ENCODE data around the gene CUX1.

The CUX1 gene

DNA sequence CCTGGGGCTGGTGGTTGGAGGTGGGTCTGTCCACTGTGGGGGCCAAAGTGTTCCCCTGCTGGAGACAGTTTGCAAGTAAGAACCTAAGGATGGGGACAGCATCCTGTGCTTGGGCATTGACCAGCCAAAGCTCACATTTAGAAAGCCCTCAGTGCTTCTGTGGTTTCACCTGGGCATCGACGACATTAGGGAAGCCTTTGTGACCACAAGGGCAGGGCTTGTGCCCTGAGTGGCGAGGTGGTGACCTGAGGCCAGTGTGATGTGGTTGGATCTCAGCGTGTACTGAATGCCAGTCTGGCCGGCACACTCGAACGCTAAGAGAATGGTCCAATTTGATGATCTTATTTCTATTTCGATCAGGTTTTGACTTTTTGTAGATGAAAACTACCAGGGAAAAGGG, 437.1 kb downstream of the CUX1 start:
- H3K4me3 ChIP-seq (ENCODE audit: low read depth, low read length) = no peak overlapping the region
- no peak overlapping the region for H3K27ac ChIP-seq (ENCODE audit: low read depth, low read length)
- no peaks in the 10 kb centered on the region for H3K79me2 ChIP-seq (ENCODE audit: control insufficient read depth, insufficient read depth, low read length, unreplicated experiment)
- H2AFZ ChIP-seq (ENCODE audit: low read length, unreplicated experiment) = no peak overlapping the region
- H3K27me3 ChIP-seq (ENCODE audit: insufficient read depth, low read length) = no peaks in the 10 kb centered on the region
- no peaks in the 10 kb centered on the region for H3K4me1 ChIP-seq (ENCODE audit: control insufficient read depth, insufficient read depth, low read length, unreplicated experiment)
- H3K36me3 ChIP-seq (ENCODE audit: insufficient read depth, low read length) = no peaks in the 10 kb centered on the region

DNA sequence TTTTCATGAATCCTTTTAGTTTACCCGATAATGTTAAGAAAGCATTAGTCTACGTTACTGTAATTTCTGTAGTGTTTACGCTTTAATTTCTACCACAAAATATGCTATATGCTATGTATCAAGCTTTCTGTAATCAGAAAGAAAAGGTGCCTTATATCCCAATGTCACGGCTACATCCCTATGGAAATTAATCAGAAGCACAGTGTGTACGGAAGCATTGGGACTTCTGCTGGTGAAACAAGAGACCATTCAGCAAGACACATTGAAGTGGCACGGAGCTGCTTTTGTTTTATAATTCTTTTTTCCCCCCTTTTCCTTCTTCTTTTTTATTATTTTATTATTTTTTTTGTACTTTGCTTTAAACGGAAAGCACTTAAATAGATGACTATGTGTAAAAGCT, 438.1 kb downstream of the CUX1 start:
- no peaks in the 10 kb centered on the region for H3K27me3 ChIP-seq (ENCODE audit: insufficient read depth, low read length)
- H3K4me1 ChIP-seq (ENCODE audit: control insufficient read depth, insufficient read depth, low read length, unreplicated experiment) = no peaks in the 10 kb centered on the region
- no peak overlapping the region for H2AFZ ChIP-seq (ENCODE audit: low read length, unreplicated experiment)
- no peak overlapping the region for H3K27ac ChIP-seq (ENCODE audit: low read depth, low read length)
- no peaks in the 10 kb centered on the region for H3K36me3 ChIP-seq (ENCODE audit: insufficient read depth, low read length)
- no peak overlapping the region for H3K4me3 ChIP-seq (ENCODE audit: low read depth, low read length)
- H3K79me2 ChIP-seq (ENCODE audit: control insufficient read depth, insufficient read depth, low read length, unreplicated experiment) = no peaks in the 10 kb centered on the region

GRCh38 chr7:102255916-102256315, 438.5 kb downstream of the CUX1 start:
- H3K4me3 ChIP-seq (ENCODE audit: low read depth, low read length) = no peak overlapping the region
- H3K79me2 ChIP-seq (ENCODE audit: control insufficient read depth, insufficient read depth, low read length, unreplicated experiment) = no peaks in the 10 kb centered on the region
- H3K27me3 ChIP-seq (ENCODE audit: insufficient read depth, low read length) = no peaks in the 10 kb centered on the region
- H3K4me1 ChIP-seq (ENCODE audit: control insufficient read depth, insufficient read depth, low read length, unreplicated experiment) = no peaks in the 10 kb centered on the region
- H3K27ac ChIP-seq (ENCODE audit: low read depth, low read length) = no peak overlapping the region
- no peaks in the 10 kb centered on the region for H3K36me3 ChIP-seq (ENCODE audit: insufficient read depth, low read length)
- H2AFZ ChIP-seq (ENCODE audit: low read length, unreplicated experiment) = no peak overlapping the region

- Histone ChIP-seq H3K36me3 (ENCODE audit: insufficient read depth, low read length) (no peaks in the 10 kb centered on the region), H3K27me3 (ENCODE audit: insufficient read depth, low read length) (no peaks in the 10 kb centered on the region), H2AFZ (ENCODE audit: low read length, unreplicated experiment) (no peak overlapping the region), H3K79me2 (ENCODE audit: control insufficient read depth, insufficient read depth, low read length, unreplicated experiment) (no peaks in the 10 kb centered on the region), H3K4me1 (ENCODE audit: control insufficient read depth, insufficient read depth, low read length, unreplicated experiment) (no peaks in the 10 kb centered on the region), H3K27ac (ENCODE audit: low read depth, low read length) (no peak overlapping the region), H3K4me3 (ENCODE audit: low read depth, low read length) (no peak overlapping the region)
These were observed 440.8 kb downstream of the CUX1 start for GRCh38 chr7:102258073-102258748.

GRCh38 chr7:102258749-102259107, 441.3 kb downstream of the CUX1 start:
- no peaks in the 10 kb centered on the region for H3K4me1 ChIP-seq (ENCODE audit: control insufficient read depth, insufficient read depth, low read length, unreplicated experiment)
- H2AFZ ChIP-seq (ENCODE audit: low read length, unreplicated experiment) = no peak overlapping the region
- H3K27ac ChIP-seq (ENCODE audit: low read depth, low read length) = no peak overlapping the region
- H3K27me3 ChIP-seq (ENCODE audit: insufficient read depth, low read length) = no peaks in the 10 kb centered on the region
- H3K36me3 ChIP-seq (ENCODE audit: insufficient read depth, low read length) = no peaks in the 10 kb centered on the region
- H3K4me3 ChIP-seq (ENCODE audit: low read depth, low read length) = no peak overlapping the region
- H3K79me2 ChIP-seq (ENCODE audit: control insufficient read depth, insufficient read depth, low read length, unreplicated experiment) = no peaks in the 10 kb centered on the region

- Histone ChIP-seq H3K4me3 (ENCODE audit: low read depth, low read length) (no peak overlapping the region), H3K27ac (ENCODE audit: low read depth, low read length) (no peak overlapping the region), H3K27me3 (ENCODE audit: insufficient read depth, low read length) (no peaks in the 10 kb centered on the region), H3K4me1 (ENCODE audit: control insufficient read depth, insufficient read depth, low read length, unreplicated experiment) (no peaks in the 10 kb centered on the region), H3K36me3 (ENCODE audit: insufficient read depth, low read length) (no peaks in the 10 kb centered on the region), H2AFZ (ENCODE audit: low read length, unreplicated experiment) (no peak overlapping the region), H3K79me2 (ENCODE audit: control insufficient read depth, insufficient read depth, low read length, unreplicated experiment) (no peaks in the 10 kb centered on the region)
These were observed 443.4 kb downstream of the CUX1 start for GRCh38 chr7:102260856-102261255.

DNA sequence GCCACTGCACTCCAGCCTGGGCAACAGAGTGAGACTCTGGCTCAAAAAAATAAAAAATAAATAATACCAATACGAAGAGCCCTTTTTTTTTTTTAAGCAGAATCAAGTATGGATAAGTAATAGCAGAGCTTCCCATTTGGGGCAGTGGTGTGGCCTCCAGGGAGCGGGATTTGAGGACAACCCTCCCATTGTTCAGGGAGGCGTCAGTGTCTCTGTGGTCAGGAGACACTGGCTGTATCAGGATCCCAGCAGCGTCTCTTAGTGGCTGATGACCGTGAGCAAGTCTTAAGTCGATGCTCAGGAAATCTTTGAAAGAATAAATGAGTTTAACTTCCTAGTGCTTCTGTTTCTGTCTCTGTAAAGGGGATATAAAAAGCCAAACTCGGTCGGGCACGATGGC, 444.0 kb downstream of the CUX1 start:
- Histone ChIP-seq H3K27ac (ENCODE audit: low read depth, low read length) (no peak overlapping the region), H3K27me3 (ENCODE audit: insufficient read depth, low read length) (no peaks in the 10 kb centered on the region), H3K79me2 (ENCODE audit: control insufficient read depth, insufficient read depth, low read length, unreplicated experiment) (no peaks in the 10 kb centered on the region), H2AFZ (ENCODE audit: low read length, unreplicated experiment) (no peak overlapping the region), H3K4me1 (ENCODE audit: control insufficient read depth, insufficient read depth, low read length, unreplicated experiment) (no peaks in the 10 kb centered on the region), H3K4me3 (ENCODE audit: low read depth, low read length) (no peak overlapping the region), H3K36me3 (ENCODE audit: insufficient read depth, low read length) (no peaks in the 10 kb centered on the region)

DNA sequence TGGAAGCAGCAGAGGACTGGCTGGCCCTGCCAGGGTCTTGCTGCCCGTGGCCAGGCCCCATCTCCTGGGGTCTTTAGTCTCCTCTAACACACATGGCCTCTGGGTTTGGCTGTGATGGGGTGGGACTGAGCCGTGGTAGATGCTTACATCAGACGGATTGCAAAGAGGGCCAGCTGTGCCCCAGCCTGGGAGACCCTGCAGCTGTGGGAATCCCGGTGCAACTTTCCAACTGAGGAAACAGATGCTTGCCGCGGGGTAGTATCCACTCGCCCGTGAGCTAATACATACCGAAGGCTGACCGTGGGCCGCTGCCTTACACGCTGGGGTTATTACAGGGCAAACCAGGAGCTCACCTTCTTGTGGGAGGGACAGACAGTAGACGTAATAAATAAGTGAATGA, 445.1 kb downstream of the CUX1 start:
- no peak overlapping the region for H2AFZ ChIP-seq (ENCODE audit: low read length, unreplicated experiment)
- H3K36me3 ChIP-seq (ENCODE audit: insufficient read depth, low read length) = no peaks in the 10 kb centered on the region
- no peak overlapping the region for H3K4me3 ChIP-seq (ENCODE audit: low read depth, low read length)
- no peak overlapping the region for H3K27ac ChIP-seq (ENCODE audit: low read depth, low read length)
- no peaks in the 10 kb centered on the region for H3K27me3 ChIP-seq (ENCODE audit: insufficient read depth, low read length)
- no peaks in the 10 kb centered on the region for H3K4me1 ChIP-seq (ENCODE audit: control insufficient read depth, insufficient read depth, low read length, unreplicated experiment)
- H3K79me2 ChIP-seq (ENCODE audit: control insufficient read depth, insufficient read depth, low read length, unreplicated experiment) = no peaks in the 10 kb centered on the region

- H3K36me3 ChIP-seq (ENCODE audit: insufficient read depth, low read length) = no peaks in the 10 kb centered on the region
- H3K27ac ChIP-seq (ENCODE audit: low read depth, low read length) = no peak overlapping the region
- H3K79me2 ChIP-seq (ENCODE audit: control insufficient read depth, insufficient read depth, low read length, unreplicated experiment) = no peaks in the 10 kb centered on the region
- no peaks in the 10 kb centered on the region for H3K4me1 ChIP-seq (ENCODE audit: control insufficient read depth, insufficient read depth, low read length, unreplicated experiment)
- no peak overlapping the region for H3K4me3 ChIP-seq (ENCODE audit: low read depth, low read length)
- no peaks in the 10 kb centered on the region for H3K27me3 ChIP-seq (ENCODE audit: insufficient read depth, low read length)
- no peak overlapping the region for H2AFZ ChIP-seq (ENCODE audit: low read length, unreplicated experiment)
These were observed 447.0 kb downstream of the CUX1 start for GRCh38 chr7:102264367-102264891.

DNA sequence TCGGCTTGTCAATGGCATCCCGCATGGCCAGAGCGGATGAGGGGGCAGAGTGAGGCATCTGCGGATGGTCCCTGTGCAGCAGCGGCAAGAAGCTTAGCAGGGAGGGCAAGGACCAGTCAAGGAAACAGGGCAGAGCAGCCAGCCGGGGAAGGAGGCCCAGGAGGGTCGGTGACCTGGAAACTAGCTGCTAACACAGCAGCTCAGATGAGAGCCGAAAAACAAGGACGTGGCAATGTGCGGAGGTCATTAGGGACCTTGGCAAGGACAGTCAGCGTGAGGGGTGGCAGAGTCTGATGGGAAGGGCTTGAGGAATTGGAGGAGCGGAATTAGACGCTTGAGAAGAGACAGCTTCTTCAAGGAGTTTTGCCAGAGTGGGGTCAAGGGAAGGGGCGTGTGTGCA, 449.1 kb downstream of the CUX1 start:
- H3K4me3 ChIP-seq (ENCODE audit: low read depth, low read length) = no peak overlapping the region
- no peaks in the 10 kb centered on the region for H3K36me3 ChIP-seq (ENCODE audit: insufficient read depth, low read length)
- no peak overlapping the region for H3K27ac ChIP-seq (ENCODE audit: low read depth, low read length)
- H3K4me1 ChIP-seq (ENCODE audit: control insufficient read depth, insufficient read depth, low read length, unreplicated experiment) = no peaks in the 10 kb centered on the region
- H3K79me2 ChIP-seq (ENCODE audit: control insufficient read depth, insufficient read depth, low read length, unreplicated experiment) = no peaks in the 10 kb centered on the region
- H2AFZ ChIP-seq (ENCODE audit: low read length, unreplicated experiment) = no peak overlapping the region
- H3K27me3 ChIP-seq (ENCODE audit: insufficient read depth, low read length) = no peaks in the 10 kb centered on the region

DNA sequence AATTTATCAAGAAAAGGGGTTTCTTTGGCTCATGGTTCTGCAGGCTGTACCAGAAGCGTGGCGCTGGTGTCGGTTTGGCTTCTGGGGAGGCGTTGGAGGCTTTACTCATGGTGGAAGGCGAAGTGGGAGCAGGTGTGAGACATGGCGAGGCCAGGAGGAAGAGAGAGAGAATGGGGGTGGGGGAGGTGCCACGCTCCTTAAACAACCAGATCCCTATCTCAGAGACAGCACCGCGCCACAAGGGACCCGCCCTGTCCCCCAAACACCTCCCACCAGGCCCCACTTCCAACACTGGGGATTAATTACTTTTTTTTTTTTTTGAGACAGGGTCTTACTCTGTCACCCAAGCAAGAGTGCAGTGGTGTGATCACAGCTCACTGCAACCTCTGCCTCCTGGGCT, 451.2 kb downstream of the CUX1 start:
- Histone ChIP-seq H3K27me3 (ENCODE audit: insufficient read depth, low read length) (no peaks in the 10 kb centered on the region), H3K4me1 (ENCODE audit: control insufficient read depth, insufficient read depth, low read length, unreplicated experiment) (no peaks in the 10 kb centered on the region), H3K36me3 (ENCODE audit: insufficient read depth, low read length) (no peaks in the 10 kb centered on the region), H2AFZ (ENCODE audit: low read length, unreplicated experiment) (no peak overlapping the region), H3K4me3 (ENCODE audit: low read depth, low read length) (no peak overlapping the region), H3K79me2 (ENCODE audit: control insufficient read depth, insufficient read depth, low read length, unreplicated experiment) (no peaks in the 10 kb centered on the region), H3K27ac (ENCODE audit: low read depth, low read length) (no peak overlapping the region)
